Neutrophil (primary cell): Measurements from ENCODE around the gene SMC1B.
"Not testable (repeated sequence)": the region's sequence is repeated elsewhere in the genome, so short reads cannot be mapped to it uniquely, and the experiment has no call there.

Source experiments
- H3K27ac ChIP-seq: fragments of 200-600 bp; sonication (generic); 2 replicates; pipeline ENCODE4 v1.5.1; 2016; ENCODE audit warnings: mild to moderate bottlenecking, moderate library complexity
- H3K27me3 ChIP-seq: fragments of 200-600 bp; sonication (generic); 2 replicates; pipeline ENCODE4 v1.6.0; 2016; ENCODE audit warnings: mild to moderate bottlenecking
- H3K36me3 ChIP-seq: fragments of 200-600 bp; sonication (generic); 2 replicates; pipeline ENCODE4 v1.5.1; 2017
- H3K4me1 ChIP-seq, 2 experiments: fragments of 200-600 bp in 1 of 2; sonication (generic) in 1 of 2; 1 replicate in 1 of 2; 2 replicates in 1 of 2; pipeline versions ENCODE4 v1.5.1 to v1.6.1; 2013 to 2016; ENCODE audit warnings: low read depth in 1 of 2, low read length in 1 of 2, mild to moderate bottlenecking in 1 of 2, moderate library complexity in 1 of 2; ENCODE audit not compliant: control insufficient read depth in 1 of 2, insufficient read depth in 1 of 2
- H3K4me3 ChIP-seq, 2 experiments: fragments of 200-600 bp in 1 of 2; sonication (generic) in 1 of 2; 1 replicate in 1 of 2; 2 replicates in 1 of 2; pipeline ENCODE4 v1.5.1; 2013 to 2016; ENCODE audit warnings: low read depth in 1 of 2, low read length in 1 of 2, mild to moderate bottlenecking in 1 of 2, moderate library complexity in 1 of 2
- H3K9me3 ChIP-seq: fragments of 200-600 bp; sonication (generic); 2 replicates; pipeline ENCODE4 v1.5.1; 2016
- CTCF ChIP-seq: fragments of 200-600 bp; sonication (generic); IDR thresholded peaks from 2 replicates; pipeline ENCODE4 v1.5.1; 2016; ENCODE audit warnings: antibody characterized with exemption

The SMC1B gene

GRCh38 chr22:45398214-45398613 lies 15.2 kb downstream of the SMC1B start:
- no peaks in the 10 kb centered on the region for H3K9me3 ChIP-seq
- H3K27ac ChIP-seq: no peak overlapping the region
- H3K4me3 ChIP-seq: no peak overlapping the region
- no peaks in the 10 kb centered on the region for H3K36me3 ChIP-seq
- no peaks in the 10 kb centered on the region for H3K27me3 ChIP-seq
- H3K4me1 ChIP-seq: no peaks in the 10 kb centered on the region
- no peak for TF ChIP-seq CTCF

- Histone ChIP-seq H3K27me3 (no peaks in the 10 kb centered on the region), H3K4me1 (no peaks in the 10 kb centered on the region), H3K36me3 (no peaks in the 10 kb centered on the region), H3K4me3 (no peak overlapping the region), H3K27ac (no peak overlapping the region), H3K9me3 (no peaks in the 10 kb centered on the region)
- TF ChIP-seq CTCF: no peak
Measured at GRCh38 chr22:45397806-45398205, 15.6 kb downstream of the SMC1B start.

GRCh38 chr22:45389546-45389945 lies 23.9 kb downstream of the SMC1B start:
- Histone ChIP-seq H3K27ac (no peak overlapping the region), H3K4me3 (no peak overlapping the region), H3K27me3 (no peaks in the 10 kb centered on the region), H3K36me3 (no peaks in the 10 kb centered on the region), H3K4me1 (no peaks in the 10 kb centered on the region), H3K9me3 (no peaks in the 10 kb centered on the region)
- TF ChIP-seq CTCF: no peak

- no peak overlapping the region for H3K4me3 ChIP-seq
- H3K4me1 ChIP-seq: peaks cover 15 to 23% of the 10 kb centered on the region in 2 experiments
- H3K9me3 ChIP-seq: no peaks in the 10 kb centered on the region
- no peak for TF ChIP-seq CTCF
- H3K27ac ChIP-seq: no peak overlapping the region
- no peaks in the 10 kb centered on the region for H3K36me3 ChIP-seq
- H3K27me3 ChIP-seq: no peaks in the 10 kb centered on the region
Measured at GRCh38 chr22:45381348-45381747, 32.1 kb downstream of the SMC1B start.

GRCh38 chr22:45376703-45377102 lies 36.7 kb downstream of the SMC1B start:
- no peak for TF ChIP-seq CTCF
- Histone ChIP-seq H3K4me3 (peak overlapping the region in 1 of 2 experiments; percentile 19), H3K9me3 (no peaks in the 10 kb centered on the region), H3K27me3 (no peaks in the 10 kb centered on the region), H3K36me3 (no peaks in the 10 kb centered on the region), H3K4me1 (peaks cover 19% of the 10 kb centered on the region in 2 experiments), H3K27ac (peak overlapping the region; percentile 68)

- Histone ChIP-seq H3K4me3 (no peak overlapping the region), H3K27me3 (no peaks in the 10 kb centered on the region)
Measured at GRCh38 chr22:45376009-45376408, 37.4 kb downstream of the SMC1B start.

GRCh38 chr22:45373592-45373991 lies 39.8 kb downstream of the SMC1B start:
- not testable (repeated sequence) for H3K9me3 ChIP-seq, H3K27ac ChIP-seq, H3K4me3 ChIP-seq, H3K36me3 ChIP-seq, H3K27me3 ChIP-seq
- peaks cover 19% of the 10 kb centered on the region in 2 experiments for H3K4me1 ChIP-seq

More at GRCh38 chr22:45376009-45376408, 37.4 kb downstream of the SMC1B start:
- H3K27ac ChIP-seq: peak overlapping the region; percentile 68
- H3K4me1 ChIP-seq: peaks cover 19% of the 10 kb centered on the region in 2 experiments
- no peak for TF ChIP-seq CTCF
- H3K36me3 ChIP-seq: no peaks in the 10 kb centered on the region
- no peaks in the 10 kb centered on the region for H3K9me3 ChIP-seq
